Measurements from ENCODE around the gene MAP2K4.

The MAP2K4 gene

DNA sequence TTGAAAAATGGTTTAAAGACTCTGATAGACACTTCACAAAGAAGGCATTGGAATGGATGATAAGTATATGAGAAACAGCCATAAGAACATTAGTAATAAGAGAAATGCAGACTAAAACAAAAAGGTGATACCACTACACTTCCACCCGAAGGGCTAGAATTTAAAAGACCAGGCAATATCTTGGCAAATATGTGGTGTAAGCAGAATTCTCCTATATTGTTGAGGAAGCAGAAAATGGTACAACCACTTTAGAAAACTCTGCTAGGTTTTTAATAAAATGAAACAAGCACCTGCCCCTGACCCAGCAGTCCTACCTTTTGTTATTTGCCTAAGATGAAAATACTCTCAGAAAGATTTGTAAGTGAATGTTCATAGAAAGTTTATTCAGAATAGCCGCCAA, 43.7 kb downstream of the MAP2K4 start:
- TF ChIP-seq TRIM28 (IDR thresholded peaks at IDR 0.05; ENCODE audit: borderline replicate concordance, low read length) (no peak), ZNF843 (tag by site-specific recombination; IDR thresholded peaks at IDR 0.05) (no peak), ZNF837 (tag by site-specific recombination; IDR thresholded peaks at IDR 0.05) (no peak), ZNF585B (tag by site-specific recombination; IDR thresholded peaks at IDR 0.05) (no peak), ZNF488 (tag by site-specific recombination; IDR thresholded peaks at IDR 0.05) (no peak), ZNF221 (tag by site-specific recombination; IDR thresholded peaks at IDR 0.05; ENCODE audit: borderline replicate concordance) (no peak), ZNF571 (tag by site-specific recombination; IDR thresholded peaks at IDR 0.05) (no peak), OVOL3 (tag by site-specific recombination; IDR thresholded peaks at IDR 0.05) (no peak), RBAK (tag by site-specific recombination; IDR thresholded peaks at IDR 0.05) (no peak), PRDM1 (tag by site-specific recombination; IDR thresholded peaks at IDR 0.05) (no peak), ZFHX2 (tag by site-specific recombination; conservative IDR thresholded peaks at IDR 0.05) (no peak), HOXD13 (CRISPR knock-in tag; IDR thresholded peaks at IDR 0.05; ENCODE audit: borderline replicate concordance) (no peak), BCL11A (tag by site-specific recombination; IDR thresholded peaks at IDR 0.05; ENCODE audit: low read depth) (no peak), ZBTB20 (tag by site-specific recombination; IDR thresholded peaks at IDR 0.05) (no peak), ELK4 (IDR thresholded peaks at IDR 0.05; ENCODE audit: borderline replicate concordance, low read depth, low read length) (no peak), REST (tag by site-specific recombination; IDR thresholded peaks at IDR 0.05) (no peak)
- TF ChIP-seq, protein P1, sequence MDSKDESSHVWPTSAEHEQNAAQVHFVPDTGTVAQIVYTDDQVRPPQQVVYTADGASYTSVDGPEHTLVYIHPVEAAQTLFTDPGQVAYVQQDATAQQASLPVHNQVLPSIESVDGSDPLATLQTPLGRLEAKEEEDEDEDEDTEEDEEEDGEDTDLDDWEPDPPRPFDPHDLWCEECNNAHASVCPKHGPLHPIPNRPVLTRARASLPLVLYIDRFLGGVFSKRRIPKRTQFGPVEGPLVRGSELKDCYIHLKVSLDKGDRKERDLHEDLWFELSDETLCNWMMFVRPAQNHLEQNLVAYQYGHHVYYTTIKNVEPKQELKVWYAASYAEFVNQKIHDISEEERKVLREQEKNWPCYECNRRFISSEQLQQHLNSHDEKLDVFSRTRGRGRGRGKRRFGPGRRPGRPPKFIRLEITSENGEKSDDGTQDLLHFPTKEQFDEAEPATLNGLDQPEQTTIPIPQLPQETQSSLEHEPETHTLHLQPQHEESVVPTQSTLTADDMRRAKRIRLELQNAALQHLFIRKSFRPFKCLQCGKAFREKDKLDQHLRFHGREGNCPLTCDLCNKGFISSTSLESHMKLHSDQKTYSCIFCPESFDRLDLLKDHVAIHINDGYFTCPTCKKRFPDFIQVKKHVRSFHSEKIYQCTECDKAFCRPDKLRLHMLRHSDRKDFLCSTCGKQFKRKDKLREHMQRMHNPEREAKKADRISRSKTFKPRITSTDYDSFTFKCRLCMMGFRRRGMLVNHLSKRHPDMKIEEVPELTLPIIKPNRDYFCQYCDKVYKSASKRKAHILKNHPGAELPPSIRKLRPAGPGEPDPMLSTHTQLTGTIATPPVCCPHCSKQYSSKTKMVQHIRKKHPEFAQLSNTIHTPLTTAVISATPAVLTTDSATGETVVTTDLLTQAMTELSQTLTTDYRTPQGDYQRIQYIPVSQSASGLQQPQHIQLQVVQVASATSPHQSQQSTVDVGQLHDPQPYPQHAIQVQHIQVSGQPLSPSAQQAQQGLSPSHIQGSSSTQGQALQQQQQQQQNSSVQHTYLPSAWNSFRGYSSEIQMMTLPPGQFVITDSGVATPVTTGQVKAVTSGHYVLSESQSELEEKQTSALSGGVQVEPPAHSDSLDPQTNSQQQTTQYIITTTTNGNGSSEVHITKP (tag by site-specific recombination; IDR thresholded peaks at IDR 0.05), result no peak
- TF ChIP-seq, protein P2, sequence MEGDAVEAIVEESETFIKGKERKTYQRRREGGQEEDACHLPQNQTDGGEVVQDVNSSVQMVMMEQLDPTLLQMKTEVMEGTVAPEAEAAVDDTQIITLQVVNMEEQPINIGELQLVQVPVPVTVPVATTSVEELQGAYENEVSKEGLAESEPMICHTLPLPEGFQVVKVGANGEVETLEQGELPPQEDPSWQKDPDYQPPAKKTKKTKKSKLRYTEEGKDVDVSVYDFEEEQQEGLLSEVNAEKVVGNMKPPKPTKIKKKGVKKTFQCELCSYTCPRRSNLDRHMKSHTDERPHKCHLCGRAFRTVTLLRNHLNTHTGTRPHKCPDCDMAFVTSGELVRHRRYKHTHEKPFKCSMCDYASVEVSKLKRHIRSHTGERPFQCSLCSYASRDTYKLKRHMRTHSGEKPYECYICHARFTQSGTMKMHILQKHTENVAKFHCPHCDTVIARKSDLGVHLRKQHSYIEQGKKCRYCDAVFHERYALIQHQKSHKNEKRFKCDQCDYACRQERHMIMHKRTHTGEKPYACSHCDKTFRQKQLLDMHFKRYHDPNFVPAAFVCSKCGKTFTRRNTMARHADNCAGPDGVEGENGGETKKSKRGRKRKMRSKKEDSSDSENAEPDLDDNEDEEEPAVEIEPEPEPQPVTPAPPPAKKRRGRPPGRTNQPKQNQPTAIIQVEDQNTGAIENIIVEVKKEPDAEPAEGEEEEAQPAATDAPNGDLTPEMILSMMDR (tag by site-specific recombination; IDR thresholded peaks at IDR 0.05), result no peak
- H3K27ac ChIP-seq (ENCODE audit: extremely low read depth, low read depth, low read length), result no peak overlapping the region
- peaks cover 7 to 21% of the 10 kb centered on the region in 2 experiments for H3K36me3 ChIP-seq (ENCODE audit: control insufficient read depth in 2 of 2, insufficient read depth in 1 of 2, low read length in 2 of 2)
- H3K9me3 ChIP-seq (ENCODE audit: control insufficient read depth, insufficient read depth, low read depth, low read length), result no peaks in the 10 kb centered on the region
- H3K4me1 ChIP-seq (ENCODE audit: control insufficient read depth, insufficient read depth, low read length), result peaks cover 21% of the 10 kb centered on the region; the same call in 1 of the 2 replicates
- ChIA-PET POLR2A (no interaction called here), CTCF (no interaction called here)
- H3K4me3 ChIP-seq (ENCODE audit: low read depth, low read length), result no peak overlapping the region
